Smooth muscle cell of the brain vasculature (primary cell): ENCODE data around the gene IFITM2.
A peak's percentile ranks its signal among the peaks of the same experiment; 100 is the strongest.
"Not testable (repeated sequence)": the region's sequence is repeated elsewhere in the genome, so short reads cannot be mapped to it uniquely, and the experiment has no call there.

Experiments used
- DNase-seq: peaks from one replicate; pipeline ENCODE4 v3.0.0-alpha.2; 2012; ENCODE audit warnings: low read depth, low spot score

The IFITM2 gene

GRCh38 chr11:307766-308708 is at the start of gene IFITM2:
IFITM2 (plus strand) TSS chr11:307816; CDS start chr11:308193, 377 bp downstream.
- not testable (repeated sequence) for DNase-seq

GRCh38 chr11:259413-259812 is 48.2 kb upstream of the IFITM2 start:
- no peak for DNase-seq

GRCh38 chr11:261624-262023 is 46.0 kb upstream of the IFITM2 start:
- no peak for DNase-seq

- no peak for DNase-seq
These were observed 40.8 kb upstream of the IFITM2 start for GRCh38 chr11:266676-267439.

GRCh38 chr11:267491-267994 is 40.1 kb upstream of the IFITM2 start:
- no peak for DNase-seq

GRCh38 chr11:268716-269145 is 38.9 kb upstream of the IFITM2 start:
- DNase-seq = peak; percentile 15

GRCh38 chr11:269146-269890 is 38.3 kb upstream of the IFITM2 start:
- no peak for DNase-seq

GRCh38 chr11:270451-271318 is 36.9 kb upstream of the IFITM2 start:
- DNase-seq = no peak

- DNase-seq = no peak
These were observed 36.3 kb upstream of the IFITM2 start for GRCh38 chr11:271319-271715.

GRCh38 chr11:272195-272930 is 35.3 kb upstream of the IFITM2 start:
- DNase-seq = no peak

GRCh38 chr11:272931-273198 is 34.8 kb upstream of the IFITM2 start:
- no peak for DNase-seq

- DNase-seq = no peak
These were observed 31.4 kb upstream of the IFITM2 start for GRCh38 chr11:276219-276618.

- DNase-seq = no peak
These were observed 29.3 kb upstream of the IFITM2 start, which contains the start of gene NLRP6 for GRCh38 chr11:278001-278951. NLRP6 (plus strand) TSS chr11:278407; CDS start chr11:278570, 163 bp downstream.

GRCh38 chr11:279040-279965 is 28.3 kb upstream of the IFITM2 start:
- DNase-seq = no peak

GRCh38 chr11:279966-280705 is 27.5 kb upstream of the IFITM2 start:
- no peak for DNase-seq

- DNase-seq = no peak
These were observed 26.7 kb upstream of the IFITM2 start for GRCh38 chr11:280706-281485.
